MM.1S (cell line): Measurements from ENCODE around the gene DYNC2H1.

Source experiments
- EZH2 ChIP-seq: fragments of 300-600 bp; sonication (generic); optimal IDR thresholded peaks from 2 replicates; pipeline ENCODE3; 2017; ENCODE audit warnings: low read depth, mild to moderate bottlenecking, antibody characterized with exemption, low read length, mixed read lengths
- EZH2phosphoT487 ChIP-seq: fragments of 300-600 bp; sonication (generic); IDR thresholded peaks from 2 replicates; pipeline ENCODE4 v1.6.1; 2018; ENCODE audit warnings: antibody characterized with exemption, low read length
- TF ChIP-seq, protein P1 (sequence below): fragments of 300-600 bp; sonication (generic); IDR thresholded peaks from 2 replicates; pipeline ENCODE4 v1.5.1; 2016; ENCODE audit warnings: antibody characterized with exemption, low read length, mixed read lengths

DNA sequence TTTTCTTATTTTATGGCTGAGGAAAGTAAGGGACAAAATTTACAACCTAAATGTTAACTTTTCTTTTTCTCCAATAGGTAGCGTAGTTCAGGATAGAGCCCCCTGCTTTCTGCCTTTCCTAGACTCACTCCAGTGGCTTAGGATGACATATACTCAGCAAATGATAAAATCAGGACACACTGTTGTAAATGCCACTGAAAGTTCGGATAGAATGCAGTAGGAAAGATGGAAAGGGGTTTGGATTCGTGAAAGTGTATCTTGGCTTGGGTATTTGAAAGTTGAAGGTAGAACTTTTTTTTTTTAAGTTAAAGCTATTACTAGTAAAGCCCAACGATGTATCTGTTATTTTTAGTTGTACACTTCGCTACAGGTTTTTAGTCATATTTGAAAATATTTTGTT is 2.2 kb downstream of the DYNC2H1 start:
- TF ChIP-seq, protein P1, sequence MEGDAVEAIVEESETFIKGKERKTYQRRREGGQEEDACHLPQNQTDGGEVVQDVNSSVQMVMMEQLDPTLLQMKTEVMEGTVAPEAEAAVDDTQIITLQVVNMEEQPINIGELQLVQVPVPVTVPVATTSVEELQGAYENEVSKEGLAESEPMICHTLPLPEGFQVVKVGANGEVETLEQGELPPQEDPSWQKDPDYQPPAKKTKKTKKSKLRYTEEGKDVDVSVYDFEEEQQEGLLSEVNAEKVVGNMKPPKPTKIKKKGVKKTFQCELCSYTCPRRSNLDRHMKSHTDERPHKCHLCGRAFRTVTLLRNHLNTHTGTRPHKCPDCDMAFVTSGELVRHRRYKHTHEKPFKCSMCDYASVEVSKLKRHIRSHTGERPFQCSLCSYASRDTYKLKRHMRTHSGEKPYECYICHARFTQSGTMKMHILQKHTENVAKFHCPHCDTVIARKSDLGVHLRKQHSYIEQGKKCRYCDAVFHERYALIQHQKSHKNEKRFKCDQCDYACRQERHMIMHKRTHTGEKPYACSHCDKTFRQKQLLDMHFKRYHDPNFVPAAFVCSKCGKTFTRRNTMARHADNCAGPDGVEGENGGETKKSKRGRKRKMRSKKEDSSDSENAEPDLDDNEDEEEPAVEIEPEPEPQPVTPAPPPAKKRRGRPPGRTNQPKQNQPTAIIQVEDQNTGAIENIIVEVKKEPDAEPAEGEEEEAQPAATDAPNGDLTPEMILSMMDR, result no peak
- no peak for TF ChIP-seq EZH2
- no peak for TF ChIP-seq EZH2phosphoT487
